HG03280 (cell line): ENCODE data around the gene MAPRE3.
"Not testable (repeated sequence)": the region's sequence is repeated elsewhere in the genome, so short reads cannot be mapped to it uniquely, and the experiment has no call there.

Source experiments
- ATAC-seq: cut with Tn5 transposase; IDR thresholded peaks from one replicate; pipeline ENCODE4 v1.9.1; 2021; ENCODE audit warnings: mild to moderate bottlenecking, moderate library complexity; ENCODE audit not compliant: unreplicated experiment

The MAPRE3 gene

GRCh38 chr2:27067385-27067784, 96.9 kb downstream of the MAPRE3 start:
- no peak for ATAC-seq

- no peak for ATAC-seq
These were observed 99.0 kb downstream of the MAPRE3 start for GRCh38 chr2:27069436-27069835.

- ATAC-seq = no peak
These were observed 99.7 kb downstream of the MAPRE3 start for GRCh38 chr2:27069961-27070618.

- no peak for ATAC-seq
These were observed 100.3 kb downstream of the MAPRE3 start for GRCh38 chr2:27070653-27071276.

- peak; percentile 91 for ATAC-seq
These were observed 101.0 kb downstream of the MAPRE3 start, which contains the start of gene OST4 for GRCh38 chr2:27071277-27071989. TSS of gene OST4 (minus strand) at chr2:27071654.

DNA sequence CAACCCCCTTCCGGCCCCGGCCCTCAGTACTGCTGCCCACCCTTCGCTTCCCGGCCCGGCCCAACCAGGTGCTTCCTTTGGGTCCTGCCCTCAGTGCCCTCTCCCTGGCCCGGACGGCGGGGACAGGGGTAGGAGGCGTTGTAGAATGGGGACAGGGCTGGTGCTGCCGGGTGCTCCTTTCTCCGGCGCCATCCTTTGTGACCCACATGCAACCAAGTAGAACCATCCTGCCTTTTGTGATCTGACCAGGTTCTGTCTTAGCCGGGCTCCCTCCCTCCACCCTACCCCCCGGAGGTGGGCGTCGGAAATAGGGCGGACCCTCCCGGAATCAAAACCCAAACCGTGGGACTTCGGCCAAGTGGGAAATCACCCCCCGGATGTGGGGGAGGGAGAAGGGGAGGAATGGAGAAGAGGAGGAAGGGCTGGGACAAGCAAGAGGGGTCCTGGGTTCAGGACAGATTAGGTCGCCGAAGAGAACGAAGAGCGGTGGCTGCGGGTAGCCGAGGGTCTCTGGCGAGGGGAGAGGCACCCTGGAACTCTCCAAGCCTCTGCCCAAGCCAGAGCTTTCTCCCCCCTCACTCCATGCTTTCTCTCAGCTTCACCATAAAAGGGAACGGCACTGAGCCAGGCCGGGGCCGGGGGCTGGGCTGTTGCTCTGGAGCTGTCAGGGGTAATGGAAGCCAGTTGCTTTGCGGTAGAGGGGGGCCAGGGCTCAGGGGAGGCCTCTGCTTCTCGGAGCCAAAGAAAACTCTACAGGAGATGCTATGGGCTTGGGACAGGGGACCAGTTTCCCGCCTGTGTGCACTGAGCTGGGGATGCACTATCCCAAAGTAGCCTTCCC, 101.8 kb downstream of the MAPRE3 start:
- peak; percentile 8 for ATAC-seq

- ATAC-seq = no peak
These were observed 102.5 kb downstream of the MAPRE3 start for GRCh38 chr2:27072920-27073319.

DNA sequence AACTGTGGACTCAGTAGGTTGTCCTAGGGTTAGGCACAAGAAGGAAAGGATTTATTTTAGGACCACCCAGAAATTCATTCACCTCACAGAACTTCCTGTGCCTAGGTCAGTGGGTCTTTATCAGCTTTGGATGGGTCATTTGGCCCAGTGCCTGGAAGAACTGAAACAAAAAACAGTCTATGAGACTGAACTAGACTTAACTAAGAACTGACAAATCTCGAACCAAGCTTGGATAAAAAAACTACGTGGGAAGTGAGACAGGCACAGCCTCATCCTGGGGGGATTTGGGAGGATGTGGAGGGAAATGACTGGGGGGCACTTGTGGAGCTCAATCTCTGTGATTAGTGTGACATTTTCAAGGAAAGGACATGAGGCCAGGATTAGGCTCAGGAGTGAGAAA, 103.3 kb downstream of the MAPRE3 start:
- no peak for ATAC-seq

- ATAC-seq = no peak
These were observed 104.5 kb downstream of the MAPRE3 start for GRCh38 chr2:27074738-27075565.

- not testable (repeated sequence) for ATAC-seq
These were observed 105.1 kb downstream of the MAPRE3 start for GRCh38 chr2:27075566-27075871.

DNA sequence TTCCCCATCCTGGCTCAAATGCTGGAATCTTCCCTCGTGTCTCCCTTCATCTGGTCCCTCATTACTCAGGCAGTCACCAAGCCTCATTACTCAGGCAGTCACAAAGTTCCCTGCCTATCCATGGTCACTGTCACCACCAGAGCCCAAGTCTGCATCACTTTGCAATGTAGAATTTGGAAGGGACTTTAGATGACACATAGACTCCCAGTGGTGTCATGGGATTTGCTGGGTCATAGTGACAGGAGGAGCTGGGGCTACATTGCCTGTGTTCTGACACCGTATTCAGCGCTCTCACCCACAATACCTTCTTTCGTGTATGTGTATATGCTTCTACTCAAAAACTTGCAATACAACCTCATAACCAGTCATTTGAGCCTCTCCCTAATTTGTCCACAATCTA, 105.9 kb downstream of the MAPRE3 start:
- no peak for ATAC-seq
